H7 (cell line): ENCODE results near the gene OR2K2. TPM values are rescaled to one million over a fixed set of nuclear protein-coding genes. Genes with fewer than 3 reads are reported as not detected.
"Not testable (repeated sequence)": the region's sequence is repeated elsewhere in the genome, so short reads cannot be mapped to it uniquely, and the experiment has no call there.

Experiments
- DNase-seq: peaks from one replicate; pipeline ENCODE4 v3.0.0; 2012
- H3K27me3 ChIP-seq: 2 replicates; pipeline ENCODE4 v1.6.0; 2011; ENCODE audit warnings: mild to moderate bottlenecking, low read length; ENCODE audit not compliant: control insufficient read depth, insufficient read depth
- H3K36me3 ChIP-seq: replicated peaks from 2 replicates; pipeline ENCODE4 v1.5.1; 2011; ENCODE audit warnings: low read length; ENCODE audit not compliant: control insufficient read depth, insufficient read depth
- H3K4me3 ChIP-seq: 2 replicates; pipeline ENCODE4 v1.5.1; 2011; ENCODE audit warnings: low read depth, mild to moderate bottlenecking, control low read depth, low read length, moderate library complexity; ENCODE audit not compliant: insufficient read depth
- total RNA-seq: library from RNA; depleted of rRNA; stranded (reverse); fragments of >200 nt; shearing (Covaris generic); gene quantifications from 2 replicates; pipeline ENCODE4 v1.2.3, GENCODE V29; 2014

Gene OR2K2
- total RNA-seq, 1 experiment from 2014 or later: not detected

DNA sequence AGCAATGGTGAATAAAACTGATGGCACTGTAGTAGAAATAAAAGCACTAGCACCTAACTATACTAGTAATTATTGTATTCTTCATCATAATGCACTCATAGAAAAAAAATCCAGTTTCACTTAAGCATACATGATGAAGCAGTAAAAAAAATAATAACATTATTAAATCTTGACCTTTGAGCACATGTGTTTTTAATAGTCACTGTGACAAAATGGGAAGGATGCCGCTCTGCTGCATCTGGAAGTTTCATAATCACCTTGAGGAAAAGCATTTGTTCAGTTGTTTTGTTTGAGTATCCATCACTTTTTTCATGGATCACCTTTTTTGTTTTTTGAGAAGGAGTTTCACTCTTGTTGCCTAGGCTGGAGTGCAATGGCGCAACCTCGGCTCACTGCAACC, 13.2 kb downstream of the OR2K2 start:
- Histone ChIP-seq H3K27me3 (no peaks in the 10 kb centered on the region), H3K36me3 (no peaks in the 10 kb centered on the region), H3K4me3 (no peak overlapping the region)
- DNase-seq: no peak

DNA sequence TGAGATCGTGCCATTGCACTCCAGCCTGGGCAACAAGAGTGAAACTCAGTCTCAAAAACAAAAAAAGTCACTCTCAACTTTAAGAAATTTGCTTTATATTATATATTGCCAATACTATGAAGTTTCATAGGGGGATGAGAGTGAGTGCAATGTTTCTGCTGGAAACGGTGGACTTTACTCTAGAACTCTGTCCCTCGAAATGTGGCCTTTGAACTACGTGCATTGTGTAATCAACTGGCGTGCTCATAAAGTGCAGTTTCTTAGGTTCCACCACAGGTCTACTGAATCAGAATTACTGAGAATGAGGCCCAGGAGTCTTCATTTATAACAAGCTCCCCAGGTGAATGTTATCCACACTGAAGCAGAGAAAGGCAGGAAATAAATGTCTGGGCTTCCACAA, 24.1 kb downstream of the OR2K2 start:
- Histone ChIP-seq H3K4me3 (no peak overlapping the region), H3K27me3 (no peaks in the 10 kb centered on the region), H3K36me3 (no peaks in the 10 kb centered on the region)
- no peak for DNase-seq

DNA sequence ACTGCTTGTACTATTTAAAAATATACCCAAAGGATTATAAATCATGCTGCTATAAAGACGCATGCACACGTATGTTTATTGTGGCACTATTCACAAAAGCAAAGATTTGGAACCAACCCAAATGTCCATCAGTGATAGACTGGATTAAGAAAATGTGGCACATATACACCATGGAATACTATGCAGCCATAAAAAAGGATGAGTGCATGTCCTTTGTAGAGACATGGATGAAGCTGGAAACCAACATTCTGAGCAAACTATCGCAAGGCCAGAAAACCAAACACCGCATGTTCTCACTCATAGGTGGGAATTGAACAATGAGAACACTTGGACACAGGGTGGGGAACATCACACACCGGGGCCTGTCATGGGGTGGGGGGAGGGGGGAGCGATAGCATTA, 26.0 kb downstream of the OR2K2 start:
- DNase-seq, H3K27me3 ChIP-seq, H3K36me3 ChIP-seq, H3K4me3 ChIP-seq: not testable (repeated sequence)

DNA sequence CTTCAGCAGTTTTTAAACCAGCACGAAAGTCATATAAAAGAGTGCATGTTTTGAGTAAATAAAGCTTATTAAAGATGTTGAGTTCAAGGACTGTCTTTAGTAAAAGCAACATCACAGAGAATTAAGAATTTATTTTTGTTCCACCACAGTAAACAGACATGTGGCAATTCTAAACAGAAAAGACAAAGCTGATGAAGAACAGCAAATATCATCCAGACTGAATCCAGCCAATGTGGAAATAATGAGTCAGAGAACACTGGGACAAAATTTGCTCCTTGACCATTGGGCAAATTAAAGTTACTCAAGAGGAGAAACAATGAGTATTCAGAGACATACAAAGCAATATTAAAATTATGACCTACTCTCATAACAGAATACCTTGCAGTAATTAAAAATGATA, 28.8 kb downstream of the OR2K2 start:
- no peaks in the 10 kb centered on the region for H3K36me3 ChIP-seq
- H3K27me3 ChIP-seq: no peaks in the 10 kb centered on the region
- no peak for DNase-seq
- no peak overlapping the region for H3K4me3 ChIP-seq

DNA sequence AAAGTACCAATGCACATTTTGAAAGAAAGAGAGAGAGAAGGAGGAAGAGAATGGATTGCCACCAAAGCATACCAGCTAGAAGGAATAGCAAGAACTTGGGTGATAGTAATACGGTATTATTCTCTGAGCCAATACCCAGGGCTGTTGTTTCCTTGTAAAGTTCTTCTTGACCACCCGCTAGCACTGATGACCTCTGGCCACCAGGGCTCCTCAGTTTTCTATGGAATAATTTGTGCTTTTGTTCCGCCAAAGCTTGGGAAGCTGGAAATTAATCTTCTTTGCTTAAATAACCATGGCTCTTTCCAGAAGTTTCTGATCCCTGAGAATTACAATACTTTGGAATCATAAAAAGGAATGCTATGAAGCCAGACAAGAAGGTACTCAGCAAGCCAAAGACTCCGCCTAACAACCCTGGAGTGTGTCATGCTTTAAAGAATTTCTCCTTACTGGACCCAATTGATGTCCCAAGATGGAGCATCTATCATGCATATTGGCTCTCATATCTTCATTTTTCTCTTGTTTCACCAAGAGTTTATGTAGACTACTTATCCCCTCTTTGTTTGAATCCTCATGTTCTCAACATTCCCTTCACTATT, 29.8 kb downstream of the OR2K2 start:
- no peak overlapping the region for H3K4me3 ChIP-seq
- no peak for DNase-seq
- no peaks in the 10 kb centered on the region for H3K27me3 ChIP-seq
- H3K36me3 ChIP-seq: no peaks in the 10 kb centered on the region

DNA sequence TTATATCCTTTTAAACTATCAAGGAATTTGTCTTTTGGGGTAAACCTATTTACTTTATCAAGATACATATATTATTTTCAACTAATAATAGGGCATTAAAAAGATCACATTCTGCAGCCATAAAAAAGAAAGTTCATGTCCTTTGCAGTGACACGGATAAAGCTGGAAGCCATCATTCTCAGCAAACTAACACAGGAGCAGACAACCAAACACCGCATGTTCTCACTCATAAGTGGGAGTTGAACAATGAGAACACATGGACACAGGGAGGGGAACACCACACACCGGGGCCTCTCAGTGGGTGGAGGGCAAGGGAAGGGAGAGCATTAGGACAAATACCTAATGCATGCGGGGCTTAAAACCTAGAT, 30.4 kb downstream of the OR2K2 start:
- H3K27me3 ChIP-seq, H3K36me3 ChIP-seq, H3K4me3 ChIP-seq, DNase-seq: not testable (repeated sequence)

DNA sequence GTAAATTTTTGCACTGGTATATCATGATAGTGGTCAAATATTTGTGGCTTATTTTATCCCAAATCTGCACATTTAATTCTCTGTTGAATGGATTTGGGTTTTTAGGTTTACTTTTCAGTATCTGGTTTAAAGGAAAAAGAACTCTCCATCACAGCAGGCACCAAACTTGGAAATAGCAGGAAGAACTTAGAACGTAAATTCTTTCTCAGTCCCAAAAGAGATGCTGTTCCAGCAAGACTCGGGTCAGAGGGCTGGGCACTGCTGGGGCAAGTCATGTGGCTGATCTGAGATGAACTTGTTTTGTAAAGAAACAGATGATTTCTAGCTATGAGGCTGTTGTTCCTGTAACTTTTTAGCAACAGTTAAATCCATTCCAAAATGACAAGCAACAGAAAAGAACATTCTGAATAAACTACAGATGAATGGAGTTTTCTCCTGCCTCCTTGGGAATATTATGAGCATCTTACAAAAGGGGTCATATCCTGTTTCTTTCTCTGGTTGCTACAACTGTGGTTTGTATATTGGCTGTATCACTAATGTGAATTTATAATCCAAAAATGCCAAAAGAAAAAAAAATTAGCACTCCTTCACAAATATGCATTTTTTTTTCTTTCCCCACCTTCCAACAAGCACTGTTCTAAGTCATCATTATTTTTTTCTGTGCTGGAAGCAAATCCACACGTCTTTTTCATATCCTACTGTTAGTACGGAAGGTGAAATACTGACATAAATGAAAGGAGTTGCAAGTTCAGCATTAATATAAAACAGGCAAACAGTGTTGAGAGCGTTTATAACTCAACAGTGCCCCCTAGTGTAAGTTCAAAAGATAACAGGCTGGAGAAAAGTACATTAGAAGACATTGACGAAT, 31.1 kb downstream of the OR2K2 start:
- Histone ChIP-seq H3K36me3 (no peaks in the 10 kb centered on the region), H3K4me3 (no peak overlapping the region), H3K27me3 (no peaks in the 10 kb centered on the region)
- peak; percentile 8 for DNase-seq

DNA sequence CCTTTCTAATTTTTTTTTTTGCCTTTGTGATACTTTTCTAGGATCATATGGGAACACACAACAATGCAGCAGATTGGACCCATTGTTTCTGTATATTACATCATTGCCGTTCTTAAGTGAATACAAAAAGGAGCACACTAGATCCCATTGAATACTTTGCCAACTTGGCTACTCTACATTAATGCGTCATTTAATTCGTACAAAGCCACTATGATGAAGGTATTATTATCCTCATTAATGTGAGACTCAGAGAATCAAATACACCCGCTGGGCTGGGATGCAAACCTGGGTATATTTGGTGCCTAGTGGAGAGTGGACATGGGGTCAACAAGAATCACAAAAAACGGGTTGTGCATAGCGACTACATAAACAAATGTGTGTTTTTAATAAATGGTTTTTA, 31.9 kb downstream of the OR2K2 start:
- no peaks in the 10 kb centered on the region for H3K36me3 ChIP-seq
- no peaks in the 10 kb centered on the region for H3K27me3 ChIP-seq
- no peak for DNase-seq
- H3K4me3 ChIP-seq: no peak overlapping the region

DNA sequence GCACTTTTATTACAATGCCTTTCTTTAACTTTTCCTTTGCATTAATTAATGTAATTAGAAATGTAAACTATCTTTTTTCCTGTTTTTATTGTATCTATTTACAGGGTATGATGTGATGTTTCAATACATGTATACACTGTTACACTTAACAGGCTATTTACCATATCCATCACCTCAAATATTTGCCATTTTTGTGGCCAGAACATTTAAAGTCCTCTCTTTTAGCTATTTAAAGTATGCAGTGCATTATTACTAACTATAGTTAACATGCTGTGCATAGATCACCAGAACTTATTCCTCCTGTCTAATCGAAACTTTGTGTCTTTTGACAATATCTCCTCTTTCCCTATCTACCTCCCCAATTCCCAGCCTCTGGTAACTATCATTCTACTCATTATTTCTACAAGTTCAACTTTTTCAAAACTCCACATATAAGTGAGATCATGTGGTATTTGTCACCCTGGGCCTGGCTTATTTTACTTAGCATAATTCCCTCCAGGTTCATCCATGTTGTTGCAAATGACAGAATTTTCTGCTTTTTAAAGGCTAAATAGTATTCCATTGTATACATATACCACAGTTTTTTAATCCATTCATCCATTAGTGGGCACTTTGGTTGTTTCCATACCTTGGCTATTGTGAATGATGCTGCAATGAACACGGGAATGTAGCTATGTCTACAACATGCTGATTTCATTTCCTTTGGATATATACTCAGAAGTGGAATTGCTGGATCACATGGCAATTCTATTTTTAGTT, 32.8 kb downstream of the OR2K2 start:
- H3K36me3 ChIP-seq: no peaks in the 10 kb centered on the region
- no peak for DNase-seq
- no peaks in the 10 kb centered on the region for H3K27me3 ChIP-seq
- no peak overlapping the region for H3K4me3 ChIP-seq

DNA sequence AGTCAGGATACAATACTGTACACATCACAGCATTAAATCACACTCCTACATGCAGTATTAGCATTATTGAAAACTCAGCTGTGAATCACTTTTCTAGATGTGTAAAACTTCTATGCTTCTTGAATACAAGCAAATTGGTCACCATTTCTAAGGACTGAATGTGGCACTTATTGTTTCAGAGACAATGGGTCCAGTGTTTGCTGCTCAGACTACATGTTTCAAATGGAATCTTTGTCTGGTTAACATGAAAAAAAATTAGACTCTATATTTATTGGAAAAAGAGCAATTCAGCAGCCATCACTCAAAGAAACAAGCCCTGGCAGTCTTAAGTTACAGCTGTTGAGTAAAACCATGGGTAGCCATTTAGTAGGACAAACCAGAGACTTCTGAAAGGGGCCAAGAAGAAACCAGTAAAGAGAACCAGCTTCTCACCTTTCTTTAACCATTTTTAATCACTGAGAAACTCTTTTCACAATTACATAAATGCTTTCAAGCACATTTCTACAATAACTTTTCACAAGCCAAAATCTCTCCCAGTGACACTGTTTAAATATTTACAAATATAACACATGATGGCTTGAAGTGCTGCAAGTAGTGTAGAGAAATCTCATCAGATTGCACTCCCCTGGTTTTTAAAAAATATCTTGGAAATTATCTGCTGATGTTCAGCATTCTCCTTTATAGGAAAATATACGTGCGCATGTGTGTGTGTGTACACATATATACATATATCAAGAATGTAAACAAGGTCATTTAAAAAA, 35.2 kb downstream of the OR2K2 start:
- Histone ChIP-seq H3K36me3 (no peaks in the 10 kb centered on the region), H3K27me3 (no peaks in the 10 kb centered on the region), H3K4me3 (no peak overlapping the region)
- no peak for DNase-seq

DNA sequence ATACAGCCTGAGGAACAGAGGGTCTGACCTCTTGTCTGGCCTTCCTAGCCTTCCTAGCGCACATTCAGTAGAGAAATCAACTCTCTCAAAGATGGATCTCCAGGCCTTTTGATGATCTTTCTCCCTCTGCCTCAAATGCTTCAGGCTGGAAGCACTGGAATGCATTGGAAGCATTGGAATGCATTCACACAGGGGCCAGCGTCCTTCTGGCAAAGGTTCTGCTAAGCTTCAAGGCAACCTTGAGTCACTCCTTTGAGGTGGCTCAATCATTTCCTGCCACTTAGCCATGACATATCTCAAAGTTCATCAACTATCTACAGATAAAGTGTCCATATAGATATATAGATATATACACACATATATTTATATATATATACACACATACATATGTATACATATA, 42.9 kb downstream of the OR2K2 start:
- no peaks in the 10 kb centered on the region for H3K36me3 ChIP-seq
- no peak for DNase-seq
- H3K4me3 ChIP-seq: no peak overlapping the region
- H3K27me3 ChIP-seq: no peaks in the 10 kb centered on the region

DNA sequence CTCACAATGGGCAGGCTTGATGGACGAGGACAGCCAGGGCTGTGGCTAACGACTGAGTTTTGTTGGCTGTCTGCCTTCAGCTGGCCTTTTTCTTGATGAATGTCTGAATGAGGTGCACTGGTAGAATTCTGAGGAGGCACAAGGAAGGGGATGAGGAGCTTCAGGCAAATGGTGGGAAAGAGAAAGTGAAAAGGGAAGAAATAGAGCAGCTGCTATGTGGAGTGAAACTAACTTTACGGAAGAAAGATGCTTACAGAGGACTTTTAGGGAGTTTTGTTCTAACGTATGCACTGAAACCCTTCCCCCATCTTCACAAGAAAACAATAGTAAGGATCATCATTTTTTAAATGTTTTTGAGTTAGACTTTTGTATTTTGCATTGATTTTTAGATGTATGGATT, 45.3 kb downstream of the OR2K2 start:
- H3K27me3 ChIP-seq: no peaks in the 10 kb centered on the region
- DNase-seq: no peak
- no peaks in the 10 kb centered on the region for H3K36me3 ChIP-seq

DNA sequence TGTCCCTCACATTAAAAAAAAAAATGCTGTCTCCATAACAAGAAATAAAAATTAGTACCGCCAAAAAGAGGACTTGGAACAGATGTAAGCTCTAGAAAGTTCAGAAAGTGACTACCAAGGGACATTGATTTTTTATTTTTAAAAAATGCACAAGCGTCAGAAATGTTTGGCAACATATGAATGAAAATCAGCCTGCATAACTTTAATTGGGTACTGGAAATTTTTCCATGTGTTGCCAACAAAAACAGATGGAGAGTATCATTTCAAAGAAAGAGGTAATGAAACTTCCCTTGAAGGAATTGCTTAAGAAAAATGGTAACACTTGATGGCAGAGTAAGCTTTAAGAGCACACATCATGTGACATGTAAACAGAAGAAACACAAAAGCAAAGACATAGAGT, 47.2 kb downstream of the OR2K2 start:
- no peaks in the 10 kb centered on the region for H3K27me3 ChIP-seq
- no peak for DNase-seq
- no peaks in the 10 kb centered on the region for H3K36me3 ChIP-seq
- H3K4me3 ChIP-seq: no peak overlapping the region

More for the DNA sequence above, 45.3 kb downstream of the OR2K2 start:
- H3K4me3 ChIP-seq: no peak overlapping the region

DNA sequence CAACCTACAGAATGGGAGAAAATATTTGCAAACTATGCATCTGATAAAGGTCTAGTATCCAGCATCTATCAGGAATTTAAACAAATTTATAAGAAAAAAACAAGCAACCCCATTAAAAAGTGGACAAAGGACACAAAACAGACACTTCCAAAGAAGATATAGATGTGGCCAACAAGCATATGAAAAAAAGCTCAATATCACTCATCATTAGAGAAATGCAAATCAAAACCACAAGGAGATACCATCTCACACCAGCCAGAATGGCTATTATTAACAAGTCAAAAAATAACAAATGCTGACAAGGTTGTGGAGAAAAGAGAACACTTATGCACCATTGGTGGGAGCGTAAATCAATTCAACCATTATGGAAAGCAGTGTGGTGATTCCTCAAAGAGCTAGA, 49.2 kb downstream of the OR2K2 start:
- H3K27me3 ChIP-seq, DNase-seq, H3K4me3 ChIP-seq, H3K36me3 ChIP-seq: not testable (repeated sequence)
